Fibroblast of skin of right quadriceps (primary cell): Measurements from ENCODE around the gene SLC22A16.
"Not testable (repeated sequence)": the region's sequence is repeated elsewhere in the genome, so short reads cannot be mapped to it uniquely, and the experiment has no call there.

ENCODE experiments used
- DNase-seq: peaks from one replicate; pipeline ENCODE4 v3.0.0-alpha.2; 2013

SLC22A16 gene

GRCh38 chr6:110476046-110476849 lies at the start of gene SLC22A16:
TSS of gene SLC22A16 (minus strand) at chr6:110476613. CDS start at chr6:110476574, 39 bp downstream.
- no peak for DNase-seq

GRCh38 chr6:110525001-110525400 lies 48.6 kb upstream of the SLC22A16 start:
- no peak for DNase-seq

GRCh38 chr6:110524305-110524704 lies 47.9 kb upstream of the SLC22A16 start:
- DNase-seq: no peak

- DNase-seq: no peak
Observed at GRCh38 chr6:110523451-110524021, 47.1 kb upstream of the SLC22A16 start.

GRCh38 chr6:110522427-110522826 lies 46.0 kb upstream of the SLC22A16 start:
- no peak for DNase-seq

GRCh38 chr6:110520992-110521543 lies 44.7 kb upstream of the SLC22A16 start:
- DNase-seq: no peak

- DNase-seq: no peak
Observed at GRCh38 chr6:110520209-110520965, 44.0 kb upstream of the SLC22A16 start.

- DNase-seq: no peak
Observed at GRCh38 chr6:110517601-110518281, 41.3 kb upstream of the SLC22A16 start.

- no peak for DNase-seq
Observed at GRCh38 chr6:110517034-110517433, 40.6 kb upstream of the SLC22A16 start.

- DNase-seq: no peak
Observed at GRCh38 chr6:110514818-110515217, 38.4 kb upstream of the SLC22A16 start.

GRCh38 chr6:110512991-110513390 lies 36.6 kb upstream of the SLC22A16 start:
- DNase-seq: peak; percentile 40

- not testable (repeated sequence) for DNase-seq
Observed at GRCh38 chr6:110512549-110512948, 36.1 kb upstream of the SLC22A16 start.

GRCh38 chr6:110511401-110511800 lies 35.0 kb upstream of the SLC22A16 start:
- no peak for DNase-seq

GRCh38 chr6:110509617-110510241 lies 33.3 kb upstream of the SLC22A16 start:
- peak; percentile 90 for DNase-seq

- DNase-seq: not testable (repeated sequence)
Observed at GRCh38 chr6:110504891-110505290, 28.5 kb upstream of the SLC22A16 start.

- no peak for DNase-seq
Observed at GRCh38 chr6:110495949-110496348, 19.5 kb upstream of the SLC22A16 start.

- no peak for DNase-seq
Observed at GRCh38 chr6:110493253-110493800, 16.9 kb upstream of the SLC22A16 start.

GRCh38 chr6:110492584-110492983 lies 16.2 kb upstream of the SLC22A16 start:
- DNase-seq: no peak

GRCh38 chr6:110491644-110492317 lies 15.4 kb upstream of the SLC22A16 start:
- peak; percentile 30 for DNase-seq

- DNase-seq: no peak
Observed at GRCh38 chr6:110491299-110491643, 14.9 kb upstream of the SLC22A16 start.

GRCh38 chr6:110490110-110490509 lies 13.7 kb upstream of the SLC22A16 start:
- DNase-seq: no peak
